Mesothelial cell of epicardium (in vitro differentiated cells): Measurements from ENCODE around the gene KAT7. TPM values are rescaled to one million over a fixed set of nuclear protein-coding genes. Genes with fewer than 3 reads are reported as not detected.

Experiments
- DNase-seq, 2 experiments: peaks; one replicate each; pipeline ENCODE4 v3.0.0; 2021; ENCODE audit warnings: low spot score in 2 of 2; ENCODE audit not compliant: unreplicated experiment in 2 of 2
- H3K27ac Mint-ChIP-seq: 2 replicates; pipeline ENCODE4 v1.8.0; 2021; ENCODE audit warnings: mixed read lengths
- H3K27me3 Mint-ChIP-seq: 2 replicates; pipeline ENCODE4 v1.8.0; 2021; ENCODE audit warnings: low read depth, mixed read lengths
- H3K36me3 Mint-ChIP-seq: 2 replicates; pipeline ENCODE4 v1.8.0; 2021; ENCODE audit warnings: mixed read lengths
- H3K4me1 Mint-ChIP-seq: 2 replicates; pipeline ENCODE4 v1.8.0; 2021; ENCODE audit warnings: mixed read lengths
- H3K4me3 Mint-ChIP-seq: 2 replicates; pipeline ENCODE4 v1.8.0; 2021; ENCODE audit warnings: mild to moderate bottlenecking, moderate library complexity, mixed read lengths
- H3K9me3 Mint-ChIP-seq: 2 replicates; pipeline ENCODE4 v1.8.0; 2021; ENCODE audit warnings: mixed read lengths
- total RNA-seq: library from RNA; stranded (reverse); gene quantifications from 3 replicates; pipeline ENCODE4 v1.2.1, GENCODE V29; 2021
- TF ChIP-seq, protein P1 (sequence below): fragments of 200-600 bp; sonication (generic); IDR thresholded peaks from one replicate; pipeline ENCODE4 v1.5.0; 2021; ENCODE audit warnings: antibody characterized with exemption; ENCODE audit not compliant: unreplicated experiment

Gene KAT7
- total RNA-seq, 1 donor from 2014 or later = 66.7 TPM

DNA sequence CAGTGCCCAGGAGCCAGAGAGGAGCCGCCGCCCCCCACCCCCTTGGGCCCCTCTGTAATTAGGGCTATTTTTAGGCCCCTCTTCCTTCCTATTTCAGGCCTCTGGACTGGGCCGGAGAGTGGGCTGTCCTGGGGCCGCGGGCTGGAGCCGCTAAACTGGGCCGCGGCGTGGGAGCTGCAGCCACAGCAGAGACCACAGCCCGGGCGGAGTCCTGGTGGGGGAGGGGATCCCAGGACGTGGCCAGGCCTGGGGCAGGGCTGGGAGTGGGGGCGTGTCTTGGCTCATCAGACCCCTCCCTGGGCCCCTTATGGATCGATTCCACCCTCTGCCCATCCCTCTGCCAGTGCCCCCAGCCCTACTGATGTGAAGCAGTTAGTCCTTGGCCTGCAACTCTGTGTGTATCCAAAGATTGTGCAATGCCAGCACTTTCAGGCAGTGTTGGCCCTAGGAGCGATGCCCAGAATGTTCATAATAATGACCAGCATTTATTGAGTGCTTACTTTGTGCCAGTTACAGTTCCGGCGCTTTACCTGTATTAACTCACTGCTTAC is 74.4 kb downstream of the KAT7 start:
- Mint-ChIP-seq H3K4me3 (no peak overlapping the region), H3K27me3 (peaks cover 8% of the 10 kb centered on the region), H3K9me3 (no peaks in the 10 kb centered on the region), H3K36me3 (no peaks in the 10 kb centered on the region), H3K4me1 (peaks cover 22% of the 10 kb centered on the region), H3K27ac (no peak overlapping the region)
- DNase-seq = no peak
- TF ChIP-seq, protein P1, sequence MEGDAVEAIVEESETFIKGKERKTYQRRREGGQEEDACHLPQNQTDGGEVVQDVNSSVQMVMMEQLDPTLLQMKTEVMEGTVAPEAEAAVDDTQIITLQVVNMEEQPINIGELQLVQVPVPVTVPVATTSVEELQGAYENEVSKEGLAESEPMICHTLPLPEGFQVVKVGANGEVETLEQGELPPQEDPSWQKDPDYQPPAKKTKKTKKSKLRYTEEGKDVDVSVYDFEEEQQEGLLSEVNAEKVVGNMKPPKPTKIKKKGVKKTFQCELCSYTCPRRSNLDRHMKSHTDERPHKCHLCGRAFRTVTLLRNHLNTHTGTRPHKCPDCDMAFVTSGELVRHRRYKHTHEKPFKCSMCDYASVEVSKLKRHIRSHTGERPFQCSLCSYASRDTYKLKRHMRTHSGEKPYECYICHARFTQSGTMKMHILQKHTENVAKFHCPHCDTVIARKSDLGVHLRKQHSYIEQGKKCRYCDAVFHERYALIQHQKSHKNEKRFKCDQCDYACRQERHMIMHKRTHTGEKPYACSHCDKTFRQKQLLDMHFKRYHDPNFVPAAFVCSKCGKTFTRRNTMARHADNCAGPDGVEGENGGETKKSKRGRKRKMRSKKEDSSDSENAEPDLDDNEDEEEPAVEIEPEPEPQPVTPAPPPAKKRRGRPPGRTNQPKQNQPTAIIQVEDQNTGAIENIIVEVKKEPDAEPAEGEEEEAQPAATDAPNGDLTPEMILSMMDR = no peak

DNA sequence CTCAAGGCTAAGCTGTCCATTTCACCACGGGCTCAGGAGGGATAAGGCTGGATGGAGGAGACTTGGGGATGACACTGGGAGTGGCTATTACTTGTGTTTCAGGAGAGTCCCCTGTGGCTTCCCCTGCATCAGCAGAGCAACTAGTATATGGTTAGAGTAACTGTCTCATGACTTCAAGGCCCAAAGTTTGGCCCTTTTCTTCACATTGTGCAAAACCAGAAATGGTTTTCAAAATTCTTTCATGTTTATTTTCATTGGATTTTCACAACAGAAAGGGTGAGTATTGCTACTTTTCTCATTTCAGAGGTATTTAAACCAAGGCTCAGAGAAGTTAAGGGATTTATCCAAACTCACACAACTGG is 77.5 kb downstream of the KAT7 start:
- no peak for DNase-seq
- Mint-ChIP-seq H3K9me3 (no peaks in the 10 kb centered on the region), H3K4me1 (peaks cover 28% of the 10 kb centered on the region), H3K27me3 (peaks cover 1% of the 10 kb centered on the region), H3K36me3 (no peaks in the 10 kb centered on the region), H3K27ac (peak overlapping the region; percentile 92), H3K4me3 (no peak overlapping the region)
- TF ChIP-seq, protein P1 = no peak

DNA sequence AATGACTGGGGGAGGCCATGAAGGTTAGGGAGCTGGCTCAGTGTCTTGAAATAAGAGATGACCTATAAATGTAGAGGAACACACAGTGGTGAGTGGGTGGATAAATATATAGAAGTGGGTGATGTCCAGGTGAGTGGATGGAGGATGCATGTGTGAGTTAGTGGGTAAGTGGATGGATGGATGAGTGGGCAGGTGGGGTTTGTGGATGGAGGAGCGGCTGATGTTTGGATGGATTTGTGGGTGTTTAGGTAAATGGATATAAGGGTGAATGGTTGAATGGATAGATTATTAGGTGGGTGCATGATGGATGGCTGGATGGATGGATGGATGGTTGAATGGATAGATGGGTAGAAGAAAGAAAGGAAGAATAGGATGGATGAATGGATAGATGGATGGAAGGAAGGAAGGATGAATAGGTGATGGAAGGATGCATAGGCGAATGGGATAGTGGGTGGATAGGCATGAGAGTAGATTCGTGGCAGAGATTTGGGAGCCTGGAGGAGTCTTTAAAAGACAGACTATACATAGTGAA is 78.5 kb downstream of the KAT7 start:
- H3K4me3 Mint-ChIP-seq = no peak overlapping the region
- no peak for DNase-seq
- H3K27ac Mint-ChIP-seq = peak overlapping the region; percentile 7
- H3K4me1 Mint-ChIP-seq = peaks cover 26% of the 10 kb centered on the region
- H3K36me3 Mint-ChIP-seq = no peaks in the 10 kb centered on the region
- TF ChIP-seq, protein P1 = no peak
- no peaks in the 10 kb centered on the region for H3K9me3 Mint-ChIP-seq
- no peaks in the 10 kb centered on the region for H3K27me3 Mint-ChIP-seq

DNA sequence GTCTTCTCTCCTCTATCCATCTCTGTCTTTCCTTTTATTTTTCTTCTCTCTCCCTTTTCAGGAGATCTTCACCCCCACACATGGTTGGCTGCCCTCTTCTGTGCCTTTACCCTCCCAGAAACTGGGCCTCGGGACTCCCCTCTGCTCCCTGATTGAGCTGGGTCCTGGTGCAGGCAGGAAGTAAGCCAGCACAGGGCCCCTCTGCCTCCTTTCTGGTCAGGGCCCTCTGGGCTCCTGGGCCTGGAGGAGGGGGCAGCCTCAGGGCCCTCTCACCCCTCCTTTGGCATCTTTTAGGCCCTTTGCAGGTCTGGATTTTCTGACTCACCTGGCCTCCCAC is 80.5 kb downstream of the KAT7 start:
- no peak for DNase-seq
- no peak overlapping the region for H3K4me3 Mint-ChIP-seq
- TF ChIP-seq, protein P1 = no peak
- H3K9me3 Mint-ChIP-seq = no peaks in the 10 kb centered on the region
- peaks cover 39% of the 10 kb centered on the region for H3K4me1 Mint-ChIP-seq
- H3K36me3 Mint-ChIP-seq = no peaks in the 10 kb centered on the region
- H3K27me3 Mint-ChIP-seq = no peaks in the 10 kb centered on the region
- peak overlapping the region; percentile 69 for H3K27ac Mint-ChIP-seq

DNA sequence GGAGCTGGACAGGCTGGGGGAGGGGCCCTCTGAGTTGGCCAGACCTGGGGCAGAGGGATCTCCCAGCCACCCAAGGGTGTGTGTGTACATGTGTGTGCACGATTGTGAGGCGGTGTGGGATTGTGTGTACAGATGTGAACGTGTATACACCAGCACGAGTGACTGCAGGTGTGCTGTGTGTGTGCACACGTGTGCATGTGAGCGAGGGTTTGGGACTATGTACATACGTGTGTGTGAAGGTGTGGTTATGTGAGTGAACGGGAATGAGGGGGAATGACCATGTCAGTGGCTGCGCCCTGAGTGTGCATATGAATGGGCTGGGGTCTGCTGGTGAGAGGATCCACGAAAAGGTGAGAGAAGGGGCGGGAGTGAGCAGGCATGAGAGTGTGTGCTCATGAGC is 81.8 kb downstream of the KAT7 start:
- H3K4me1 Mint-ChIP-seq = peaks cover 40% of the 10 kb centered on the region
- TF ChIP-seq, protein P1 = no peak
- H3K27ac Mint-ChIP-seq = no peak overlapping the region
- no peak overlapping the region for H3K4me3 Mint-ChIP-seq
- no peaks in the 10 kb centered on the region for H3K27me3 Mint-ChIP-seq
- no peak for DNase-seq
- H3K9me3 Mint-ChIP-seq = no peaks in the 10 kb centered on the region
- H3K36me3 Mint-ChIP-seq = no peaks in the 10 kb centered on the region

DNA sequence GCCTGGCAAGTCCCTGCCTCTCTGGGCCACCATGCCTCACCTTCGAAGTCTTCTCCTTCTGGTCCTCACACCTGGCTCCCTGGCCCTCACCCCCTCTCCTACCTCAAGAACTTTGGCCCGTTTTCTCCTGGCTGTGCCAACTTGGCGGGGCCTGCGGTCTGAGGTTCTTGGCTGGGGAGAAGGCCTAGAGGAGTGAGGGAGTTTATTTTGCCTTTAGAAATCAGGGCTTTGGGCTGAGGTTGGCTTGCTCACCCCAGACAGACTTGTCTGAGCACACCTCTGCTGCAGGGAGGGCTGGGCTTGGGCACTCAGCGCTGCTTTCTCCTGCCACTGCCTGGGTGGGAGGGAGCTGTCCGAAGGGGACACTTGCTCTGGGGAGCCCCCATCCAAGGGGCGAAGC is 82.7 kb downstream of the KAT7 start:
- Mint-ChIP-seq H3K4me1 (peaks cover 39% of the 10 kb centered on the region), H3K9me3 (no peaks in the 10 kb centered on the region), H3K36me3 (no peaks in the 10 kb centered on the region), H3K4me3 (no peak overlapping the region), H3K27me3 (no peaks in the 10 kb centered on the region), H3K27ac (no peak overlapping the region)
- DNase-seq = no peak
- TF ChIP-seq, protein P1 = no peak
